ENCODE data around the gene SYS1.

Gene SYS1

GRCh38 chr20:45340236-45340847 lies 22.6 kb upstream of the SYS1 start:
- H3K27ac ChIP-seq (ENCODE audit: low read depth, low read length) = no peak overlapping the region
- no peak overlapping the region for H3K4me2 ChIP-seq (ENCODE audit: low read length)
- H3K4me3 ChIP-seq (ENCODE audit: low read length) = no peak overlapping the region
- no peaks in the 10 kb centered on the region for H4K20me1 ChIP-seq (ENCODE audit: control insufficient read depth, insufficient read depth, low read depth, low read length)
- TF ChIP-seq CTCF (IDR thresholded peaks at IDR 0.05; ENCODE audit: low read depth, low read length, poor library complexity, severe bottlenecking) (no peak), EZH2phosphoT487 (IDR thresholded peaks at IDR 0.05; ENCODE audit: borderline replicate concordance, low read length) (no peak)
- peaks cover 44% of the 10 kb centered on the region for H3K27me3 ChIP-seq (ENCODE audit: control insufficient read depth, low read length)
- no peaks in the 10 kb centered on the region for H3K36me3 ChIP-seq (ENCODE audit: control insufficient read depth, low read length)
- no peaks in the 10 kb centered on the region for H3K9me2 ChIP-seq (replicated peaks; ENCODE audit: control insufficient read depth, low read length)
- H3F3A ChIP-seq (ENCODE audit: control insufficient read depth, insufficient read depth) = no peaks in the 10 kb centered on the region
- no peaks in the 10 kb centered on the region for H3K79me2 ChIP-seq (ENCODE audit: control insufficient read depth, low read length)
- no peaks in the 10 kb centered on the region for H3K9me3 ChIP-seq (ENCODE audit: control insufficient read depth, insufficient read depth, low read length)
- H3K4me1 ChIP-seq (ENCODE audit: control insufficient read depth, low read length) = no peaks in the 10 kb centered on the region

- H3F3A ChIP-seq (ENCODE audit: control insufficient read depth, insufficient read depth) = no peaks in the 10 kb centered on the region
- peaks cover 49% of the 10 kb centered on the region for H3K27me3 ChIP-seq (ENCODE audit: control insufficient read depth, low read length)
- H3K9me2 ChIP-seq (replicated peaks; ENCODE audit: control insufficient read depth, low read length) = no peaks in the 10 kb centered on the region
- no peaks in the 10 kb centered on the region for H3K79me2 ChIP-seq (ENCODE audit: control insufficient read depth, low read length)
- H3K36me3 ChIP-seq (ENCODE audit: control insufficient read depth, low read length) = no peaks in the 10 kb centered on the region
- no peaks in the 10 kb centered on the region for H3K9me3 ChIP-seq (ENCODE audit: control insufficient read depth, insufficient read depth, low read length)
- H3K4me2 ChIP-seq (ENCODE audit: low read length) = no peak overlapping the region
- no peaks in the 10 kb centered on the region for H3K4me1 ChIP-seq (ENCODE audit: control insufficient read depth, low read length)
- no peaks in the 10 kb centered on the region for H4K20me1 ChIP-seq (ENCODE audit: control insufficient read depth, insufficient read depth, low read depth, low read length)
- TF ChIP-seq EZH2phosphoT487 (IDR thresholded peaks at IDR 0.05; ENCODE audit: borderline replicate concordance, low read length) (no peak), CTCF (IDR thresholded peaks at IDR 0.05; ENCODE audit: low read depth, low read length, poor library complexity, severe bottlenecking) (no peak)
- no peak overlapping the region for H3K27ac ChIP-seq (ENCODE audit: low read depth, low read length)
- no peak overlapping the region for H3K4me3 ChIP-seq (ENCODE audit: low read length)
Observed at GRCh38 chr20:45340951-45341350, 22.0 kb upstream of the SYS1 start.

GRCh38 chr20:45341579-45341938 lies 21.4 kb upstream of the SYS1 start:
- no peak overlapping the region for H3K27ac ChIP-seq (ENCODE audit: low read depth, low read length)
- no peaks in the 10 kb centered on the region for H3K79me2 ChIP-seq (ENCODE audit: control insufficient read depth, low read length)
- H3K4me2 ChIP-seq (ENCODE audit: low read length) = no peak overlapping the region
- no peaks in the 10 kb centered on the region for H3K9me3 ChIP-seq (ENCODE audit: control insufficient read depth, insufficient read depth, low read length)
- no peak overlapping the region for H3K4me3 ChIP-seq (ENCODE audit: low read length)
- peaks cover 55% of the 10 kb centered on the region for H3K27me3 ChIP-seq (ENCODE audit: control insufficient read depth, low read length)
- no peaks in the 10 kb centered on the region for H3K9me2 ChIP-seq (replicated peaks; ENCODE audit: control insufficient read depth, low read length)
- H3F3A ChIP-seq (ENCODE audit: control insufficient read depth, insufficient read depth) = no peaks in the 10 kb centered on the region
- TF ChIP-seq EZH2phosphoT487 (IDR thresholded peaks at IDR 0.05; ENCODE audit: borderline replicate concordance, low read length) (no peak), CTCF (IDR thresholded peaks at IDR 0.05; ENCODE audit: low read depth, low read length, poor library complexity, severe bottlenecking) (no peak)
- no peaks in the 10 kb centered on the region for H3K36me3 ChIP-seq (ENCODE audit: control insufficient read depth, low read length)
- H3K4me1 ChIP-seq (ENCODE audit: control insufficient read depth, low read length) = no peaks in the 10 kb centered on the region
- H4K20me1 ChIP-seq (ENCODE audit: control insufficient read depth, insufficient read depth, low read depth, low read length) = no peaks in the 10 kb centered on the region
